HCT116 (cell line): ENCODE data around the gene C16orf74. TPM values are rescaled to one million over a fixed set of nuclear protein-coding genes. Genes with fewer than 3 reads are reported as not detected.

Source experiments
- ATAC-seq: fragments of 200-7000 bp; cut with Tn5 transposase; 2 replicates; pipeline ENCODE4 v1.9.1; 2020; ENCODE audit warnings: mild to moderate bottlenecking, moderate library complexity
- BruUV-seq: library from RNA; stranded (reverse); fragments of 400-500 nt; replicated peaks from 2 replicates; lab custom pipeline; 2021; lab: Mats Ljungman, UMichigan
- CTCF ChIA-PET: fragments of 300-600 bp; sonication (Branson Sonifier 250); formaldehyde crosslinking; loops from one replicate; lab custom pipeline; 2021; ENCODE audit warnings: antibody characterized with exemption; lab: Charles Lee
- POLR2A ChIA-PET: fragments of 300-600, 350-600 bp; sonication (Branson Sonifier 250); formaldehyde crosslinking; loops from one replicate; lab custom pipeline; 2021; ENCODE audit warnings: antibody characterized with exemption; lab: Charles Lee
- RAD21 ChIA-PET, 2 experiments: fragments of 300-600 bp; sonication (Branson Sonifier 250); formaldehyde crosslinking; loops; one replicate each; lab custom pipeline; 2023; ENCODE audit warnings: low total read pairs in 2 of 2; ENCODE audit not compliant: uncharacterized antibody in 2 of 2, unreplicated experiment in 2 of 2, low non-redundant PET in 1 of 2; lab: Charles Lee
- DNase-seq: peaks from one replicate; pipeline ENCODE4 v3.0.0-alpha.2; 2010; ENCODE audit warnings: low read depth, low spot score
- H2AFZ ChIP-seq: fragments of 200-600 bp; shearing (Covaris generic), sonication (generic); 2 replicates; pipeline ENCODE4 v1.6.1; 2017; ENCODE audit warnings: low read depth, mixed run types, mixed read lengths, antibody characterized with exemption, low read length; ENCODE audit not compliant: poor library complexity, severe bottlenecking
- H3K27ac ChIP-seq: 2 replicates; pipeline ENCODE4 v1.5.1; 2012; ENCODE audit warnings: low read depth, low read length
- H3K27me3 ChIP-seq: fragments of 200-600 bp; sonication (generic); 2 replicates; pipeline ENCODE4 v1.6.1; 2016; ENCODE audit warnings: mixed run types, low read length, mixed read lengths; ENCODE audit not compliant: insufficient read depth
- H3K36me3 ChIP-seq, 2 experiments: fragments of 200-500 bp in 1 of 2; fragments of 200-600 bp in 1 of 2; sonication (Bioruptor generic) in 1 of 2; sonication (generic) in 1 of 2; 2 replicates each; pipeline versions ENCODE4 v1.5.1 to v1.6.1; 2014 to 2016; ENCODE audit warnings: low read length in 2 of 2, inconsistent platforms in 1 of 2, mixed read lengths in 1 of 2, mixed run types in 1 of 2; ENCODE audit not compliant: insufficient read depth in 2 of 2, control insufficient read depth in 1 of 2
- H3K4me1 ChIP-seq, 2 experiments: fragments of 200-600 bp in 1 of 2; sonication (generic) in 1 of 2; 2 replicates each; pipeline versions ENCODE4 v1.5.1 to v1.6.1; 2012 to 2017; ENCODE audit warnings: low read length in 2 of 2, inconsistent platforms in 1 of 2, mild to moderate bottlenecking in 1 of 2, mixed read lengths in 1 of 2, mixed run types in 1 of 2, moderate library complexity in 1 of 2; ENCODE audit not compliant: insufficient read depth in 2 of 2, control insufficient read depth in 1 of 2
- H3K4me2 ChIP-seq: fragments of 200-600 bp; sonication (generic); 2 replicates; pipeline ENCODE4 v1.6.1; 2017; ENCODE audit warnings: mixed run types, low read length, mixed read lengths
- H3K4me3 ChIP-seq, 2 experiments: fragments of 200-600 bp in 1 of 2; sonication (generic) in 1 of 2; replicated peaks in 1 of 2; 2 replicates each; pipeline ENCODE4 v1.5.1; 2011 to 2016; ENCODE audit warnings: low read length in 2 of 2, control low read depth in 1 of 2, low read depth in 1 of 2, mild to moderate bottlenecking in 1 of 2, mixed read lengths in 1 of 2, mixed run types in 1 of 2
- H3K79me2 ChIP-seq: fragments of 200-600 bp; sonication (generic); 2 replicates; pipeline ENCODE4 v1.6.1; 2017; ENCODE audit warnings: mild to moderate bottlenecking, mixed run types, low read length, moderate library complexity, mixed read lengths; ENCODE audit not compliant: insufficient read depth
- H3K9ac ChIP-seq: fragments of 200-600 bp; sonication (generic); 2 replicates; pipeline ENCODE4 v1.6.1; 2016; ENCODE audit warnings: low read length, mixed read lengths
- H3K9me2 ChIP-seq: fragments of 200-600 bp; sonication (generic), shearing (Covaris generic); 2 replicates; pipeline ENCODE4 v1.6.1; 2017; ENCODE audit warnings: mixed run types, mild to moderate bottlenecking, moderate library complexity; ENCODE audit not compliant: insufficient read depth
- H3K9me3 ChIP-seq, 2 experiments: fragments of 200-500 bp in 1 of 2; fragments of 200-600 bp in 1 of 2; sonication (Bioruptor generic) in 1 of 2; sonication (generic) in 1 of 2; 2 replicates each; pipeline ENCODE4 v1.6.1; 2014 to 2017; ENCODE audit warnings: low read length in 2 of 2, mixed read lengths in 2 of 2, inconsistent platforms in 1 of 2, low read depth in 1 of 2, mild to moderate bottlenecking in 1 of 2, mixed run types in 1 of 2, moderate library complexity in 1 of 2; ENCODE audit not compliant: control insufficient read depth in 1 of 2, insufficient read depth in 1 of 2
- H4K20me1 ChIP-seq: fragments of 200-600 bp; sonication (generic), shearing (Covaris generic); 2 replicates; pipeline ENCODE4 v1.6.1; 2017; ENCODE audit warnings: mixed run types, mild to moderate bottlenecking, moderate library complexity; ENCODE audit not compliant: insufficient read depth
- CTCF ChIP-seq, 3 experiments: fragments of 200-600 bp in 1 of 3; sonication (generic) in 1 of 3; IDR thresholded peaks in 2 of 3; conservative IDR thresholded peaks in 1 of 3; 2 replicates each; pipeline ENCODE4 v1.5.1; 2012 to 2017; ENCODE audit warnings: low read depth in 2 of 3, low read length in 2 of 3, antibody characterized with exemption in 1 of 3, borderline replicate concordance in 1 of 3, control low read depth in 1 of 3, mild to moderate bottlenecking in 1 of 3, mixed read lengths in 1 of 3, mixed run types in 1 of 3, moderate library complexity in 1 of 3; ENCODE audit not compliant: insufficient read depth in 1 of 3
- EZH2 ChIP-seq: fragments of 200-600 bp; sonication (generic); IDR thresholded peaks from 2 replicates; pipeline ENCODE4 v1.6.1; 2017; ENCODE audit warnings: antibody characterized with exemption, mixed run types
- EZH2phosphoT487 ChIP-seq: fragments of 200-600 bp; IDR thresholded peaks from 2 replicates; pipeline ENCODE4 v1.6.1; 2018; ENCODE audit warnings: antibody characterized with exemption, borderline replicate concordance
- MAX ChIP-seq: IDR thresholded peaks from 2 replicates; pipeline ENCODE4 v1.6.1; 2012
- RAD21 ChIP-seq: IDR thresholded peaks from 2 replicates; pipeline ENCODE4 v1.6.1; 2012; ENCODE audit warnings: low read depth, mild to moderate bottlenecking
- ZNF274 ChIP-seq: fragments of 200-500 bp; sonication (Bioruptor generic); IDR thresholded peaks from 2 replicates; pipeline ENCODE4 v1.6.1; 2014; ENCODE audit warnings: mild to moderate bottlenecking, low read depth, low read length, inconsistent platforms
- intact Hi-C: fragments of 100-400 bp; cut with micrococcal nuclease; formaldehyde crosslinking; loops from 2 replicates; pipeline ENCODE4 v1.10.0; 2022
- total RNA-seq: library from RNA; stranded (reverse); gene quantifications from one replicate; pipeline ENCODE4 v1.2.1, GENCODE V29; 2021; ENCODE audit not compliant: unreplicated experiment

Gene C16orf74
- total RNA-seq, 1 experiment from 2014 or later = 30.0 TPM

- Histone ChIP-seq H2AFZ (no peak overlapping the region), H4K20me1 (no peaks in the 10 kb centered on the region), H3K27ac (no peak overlapping the region), H3K9me2 (no peaks in the 10 kb centered on the region), H3K36me3 (no peaks in the 10 kb centered on the region), H3K79me2 (no peaks in the 10 kb centered on the region), H3K4me2 (no peak overlapping the region), H3K27me3 (peaks cover 12% of the 10 kb centered on the region; the same call in 1 of the 2 replicates), H3K9me3 (no peaks in the 10 kb centered on the region), H3K4me1 (peaks cover 0 to 12% of the 10 kb centered on the region in 2 experiments; a peak in 1 of 4 replicates), H3K4me3 (no peak overlapping the region), H3K9ac (no peak overlapping the region)
- ChIA-PET RAD21 (no interaction called here), POLR2A (no interaction called here), CTCF (no interaction called here)
- intact Hi-C loops = no loop called here
- no peak for TF ChIP-seq ZNF274
- 0 out of 2 replicates have a peak, but pooled peaks have one; percentile 22 for TF ChIP-seq MAX
- no peak for TF ChIP-seq RAD21
- no peak for TF ChIP-seq EZH2phosphoT487
- ATAC-seq = peak; percentile 55
- no peak for DNase-seq
- BruUV-seq = no TSS peak
Observed at GRCh38 chr16:85699628-85700027, 51.3 kb downstream of the C16orf74 start.

- Histone ChIP-seq H3K9me3 (no peaks in the 10 kb centered on the region), H3K27me3 (peaks cover 12% of the 10 kb centered on the region; the same call in 1 of the 2 replicates), H4K20me1 (no peaks in the 10 kb centered on the region), H3K4me3 (no peak overlapping the region), H3K4me2 (no peak overlapping the region), H3K9ac (no peak overlapping the region), H3K27ac (no peak overlapping the region), H2AFZ (no peak overlapping the region), H3K36me3 (no peaks in the 10 kb centered on the region), H3K79me2 (no peaks in the 10 kb centered on the region), H3K9me2 (no peaks in the 10 kb centered on the region), H3K4me1 (peaks cover 0 to 12% of the 10 kb centered on the region in 2 experiments; a peak in 1 of 4 replicates)
- TF ChIP-seq EZH2 (no peak), CTCF (IDR thresholded peaks at IDR 0.05 in 2 of 3, conservative IDR thresholded peaks at IDR 0.05 in 1 of 3; ENCODE audit: borderline replicate concordance in 1 of 3, insufficient read depth in 1 of 3, low read depth in 2 of 3, low read length in 2 of 3) (0 out of 6 replicates have a peak, but pooled peaks of 1 of the 3 experiments have one; percentile 8)
- intact Hi-C loops = no loop called here
- BruUV-seq = no TSS peak
- ATAC-seq = peak; percentile 39
- RAD21 ChIA-PET = no interaction called here
- CTCF ChIA-PET = no interaction called here
- no peak for DNase-seq
- POLR2A ChIA-PET = no interaction called here
Observed at GRCh38 chr16:85698935-85699558, 51.8 kb downstream of the C16orf74 start.
